ENCODE measurements around the gene SLC22A17.

The SLC22A17 gene

GRCh38 chr14:23380976-23381375 is 28.3 kb upstream of the SLC22A17 start:
- DNase-seq: no peak

GRCh38 chr14:23380197-23380914 is 27.7 kb upstream of the SLC22A17 start:
- no peak for DNase-seq

GRCh38 chr14:23379366-23380196 is 26.9 kb upstream of the SLC22A17 start:
- DNase-seq: peak; percentile 67

- no peak for DNase-seq
Measured at GRCh38 chr14:23378612-23379220, 26.0 kb upstream of the SLC22A17 start.

DNA sequence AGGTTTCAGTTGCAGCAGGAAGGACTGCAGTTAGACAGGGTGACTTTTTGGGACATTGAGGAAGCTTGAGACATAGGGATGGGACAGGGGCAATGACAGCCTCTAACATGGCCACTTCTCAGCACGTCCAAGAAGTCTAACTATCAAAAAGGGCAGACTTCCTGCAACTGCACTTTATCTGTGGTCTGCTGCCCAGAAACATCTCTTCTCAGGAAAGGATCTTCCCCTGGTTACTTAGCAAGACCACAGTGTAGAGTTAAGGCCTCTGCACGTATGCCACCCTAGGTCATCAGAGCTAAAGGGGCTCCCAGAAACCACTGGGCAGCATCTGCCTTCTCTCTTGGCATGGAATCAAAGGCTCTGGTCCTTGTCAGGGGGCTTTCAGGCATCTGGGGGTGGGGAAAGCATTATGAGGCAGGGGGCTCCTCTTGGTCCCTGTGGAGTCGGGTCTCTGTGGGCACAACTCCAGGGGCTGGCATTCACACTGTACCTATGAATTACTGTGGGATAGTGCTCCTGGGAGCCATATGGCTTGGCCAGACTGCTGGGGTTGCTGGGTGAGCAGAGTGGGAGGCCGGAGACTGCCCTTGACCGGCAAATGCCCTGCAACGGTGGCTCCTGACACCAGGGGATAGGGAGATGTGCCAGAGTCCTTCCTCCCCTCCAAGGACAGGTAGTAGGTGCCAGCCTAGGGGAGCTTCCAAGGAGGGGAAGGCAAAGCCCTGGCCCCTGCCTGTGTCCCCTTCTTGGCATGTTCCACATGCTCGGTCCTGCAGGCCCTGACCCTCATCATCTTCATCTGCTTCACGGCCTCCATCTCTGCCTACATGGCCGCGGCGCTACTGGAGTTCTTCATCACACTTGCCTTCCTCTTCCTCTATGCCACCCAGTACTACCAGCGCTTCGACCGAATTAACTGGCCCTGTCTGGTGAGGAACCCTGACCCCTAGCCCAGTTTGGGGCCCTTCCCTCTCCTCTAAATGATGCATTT is 25.2 kb upstream of the SLC22A17 start:
- DNase-seq: no peak

DNA sequence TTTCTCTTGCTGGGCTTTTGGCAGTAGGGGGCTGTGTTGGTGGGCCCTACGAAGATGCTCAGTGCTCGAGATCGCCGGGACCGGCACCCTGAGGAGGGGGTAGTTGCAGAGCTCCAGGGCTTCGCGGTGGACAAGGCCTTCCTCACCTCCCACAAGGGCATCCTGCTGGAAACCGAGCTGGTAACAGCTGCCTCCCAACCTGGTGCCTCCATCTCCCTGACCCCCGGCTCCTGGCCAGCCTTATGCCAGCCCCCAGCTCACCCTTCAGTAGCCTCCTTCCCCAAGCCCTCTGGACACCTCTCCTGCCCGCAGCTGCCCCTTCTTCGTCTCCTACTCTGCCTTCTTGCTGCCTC is 24.5 kb upstream of the SLC22A17 start:
- no peak for DNase-seq

GRCh38 chr14:23376482-23377197 is 24.0 kb upstream of the SLC22A17 start, which contains the start of gene CMTM5:
Gene CMTM5 (plus strand): TSS chr14:23377046. CDS start chr14:23377252, 206 bp downstream.
- no peak for DNase-seq

DNA sequence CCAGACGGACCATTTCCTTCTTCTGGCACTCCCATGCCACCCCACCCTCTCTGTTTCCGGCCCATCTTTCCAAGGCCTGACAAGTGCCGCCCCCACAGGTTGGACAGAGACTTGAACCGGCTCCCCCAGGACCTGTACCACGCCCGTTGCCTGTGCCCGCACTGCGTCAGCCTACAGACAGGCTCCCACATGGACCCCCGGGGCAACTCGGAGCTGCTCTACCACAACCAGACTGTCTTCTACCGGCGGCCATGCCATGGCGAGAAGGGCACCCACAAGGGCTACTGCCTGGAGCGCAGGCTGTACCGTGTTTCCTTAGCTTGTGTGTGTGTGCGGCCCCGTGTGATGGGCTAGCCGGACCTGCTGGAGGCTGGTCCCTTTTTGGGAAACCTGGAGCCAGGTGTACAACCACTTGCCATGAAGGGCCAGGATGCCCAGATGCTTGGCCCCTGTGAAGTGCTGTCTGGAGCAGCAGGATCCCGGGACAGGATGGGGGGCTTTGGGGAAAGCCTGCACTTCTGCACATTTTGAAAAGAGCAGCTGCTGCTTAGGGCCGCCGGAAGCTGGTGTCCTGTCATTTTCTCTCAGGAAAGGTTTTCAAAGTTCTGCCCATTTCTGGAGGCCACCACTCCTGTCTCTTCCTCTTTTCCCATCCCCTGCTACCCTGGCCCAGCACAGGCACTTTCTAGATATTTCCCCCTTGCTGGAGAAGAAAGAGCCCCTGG is 23.0 kb upstream of the SLC22A17 start:
- no peak for DNase-seq

GRCh38 chr14:23373041-23373440 is 20.4 kb upstream of the SLC22A17 start:
- DNase-seq: no peak

- no peak for DNase-seq
Measured at GRCh38 chr14:23372509-23372908, 19.8 kb upstream of the SLC22A17 start, which contains the start of gene IL25. Gene IL25 (plus strand): TSS chr14:23372809.

GRCh38 chr14:23371865-23372264 is 19.2 kb upstream of the SLC22A17 start:
- DNase-seq: no peak

- DNase-seq: no peak
Measured at GRCh38 chr14:23370221-23370620, 17.5 kb upstream of the SLC22A17 start.

GRCh38 chr14:23366426-23366921 is 13.8 kb upstream of the SLC22A17 start:
- DNase-seq: no peak

GRCh38 chr14:23365732-23366425 is 13.2 kb upstream of the SLC22A17 start:
- no peak for DNase-seq

DNA sequence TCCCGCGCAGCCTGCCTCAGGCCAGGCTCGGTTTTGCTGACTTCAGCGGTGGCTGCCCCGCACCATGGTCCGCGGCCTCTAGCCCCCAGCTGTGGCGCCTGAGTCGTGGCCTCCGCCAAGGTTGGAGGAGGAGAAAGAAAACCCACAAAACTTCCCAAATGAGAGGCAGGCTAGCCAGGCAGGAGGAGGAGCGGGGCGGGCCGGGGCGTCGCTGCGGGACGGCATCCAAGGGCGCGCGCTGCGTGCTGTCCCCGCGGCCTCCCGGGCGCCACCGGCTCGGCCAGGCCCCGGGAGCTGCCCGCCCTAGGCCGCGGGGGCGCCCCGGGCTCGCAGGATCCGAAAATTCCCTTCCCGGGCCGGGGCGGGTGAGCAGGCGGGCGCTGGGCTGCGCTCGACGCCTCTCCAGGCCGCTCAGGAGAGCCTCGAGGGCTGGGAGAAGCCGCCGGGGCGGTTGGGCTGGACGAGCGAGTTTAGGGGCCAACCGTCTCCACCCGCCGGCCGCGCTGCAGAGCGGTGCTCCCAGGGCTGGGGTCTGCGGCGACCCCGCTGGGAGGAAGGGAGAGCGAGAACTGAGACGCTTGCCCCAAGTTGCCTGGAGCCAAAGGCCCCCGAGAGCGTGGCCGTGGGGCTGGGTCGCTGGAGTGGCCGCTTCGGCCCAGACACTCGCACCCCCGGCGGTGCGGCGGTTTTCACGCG is 12.5 kb upstream of the SLC22A17 start, which contains the start of gene EFS:
EFS (minus strand) TSS at position 137 of the 696 bp plus-strand sequence. CDS start 147 bp downstream, outside the sequence.
- no peak for DNase-seq

GRCh38 chr14:23364164-23365035 is 11.7 kb upstream of the SLC22A17 start:
- DNase-seq: no peak

- no peak for DNase-seq
Measured at GRCh38 chr14:23362200-23362599, 9.5 kb upstream of the SLC22A17 start.

DNA sequence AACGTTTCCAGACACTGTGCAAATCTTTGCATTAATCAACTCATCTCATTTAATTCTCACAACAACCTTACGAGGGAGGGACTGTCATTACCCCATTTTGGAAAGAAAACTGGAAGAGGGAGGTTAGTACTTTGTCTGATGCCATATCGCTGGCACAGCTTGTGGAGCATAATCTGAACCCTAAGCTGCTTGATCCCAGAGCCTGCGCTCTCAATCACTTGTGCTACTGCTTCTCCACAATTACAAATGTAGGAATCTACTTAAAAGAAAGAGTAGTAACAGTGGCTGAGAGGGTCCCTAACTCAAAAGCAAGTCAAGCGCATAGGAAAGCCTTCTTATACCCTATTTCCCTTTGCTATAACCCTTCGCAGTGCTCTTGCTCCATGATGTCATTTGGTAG is 9.1 kb upstream of the SLC22A17 start:
- DNase-seq: no peak

All from stimulated activated CD4-positive, alpha-beta T cell treated with anti-CD3 and anti-CD28 coated beads, Interleukin-4, amount 100 ng/mL, for 1 hour (primary cell).